NCI-H2081 treated with DMSO at 0.1 percent for 48 hours (cell line): ENCODE measurements around the gene ZNF593OS.

Source experiments
- DNase-seq: peaks from one replicate; lab custom pipeline; 2025; lab: John Stamatoyannopoulos, UW

ZNF593OS gene

GRCh38 chr1:26184086-26184485, 12.5 kb upstream of the ZNF593OS start:
- DNase-seq, result no peak

- DNase-seq, result no peak
These were observed 10.7 kb upstream of the ZNF593OS start for GRCh38 chr1:26182383-26182696.

GRCh38 chr1:26181586-26182382, 10.2 kb upstream of the ZNF593OS start:
- no peak for DNase-seq

- no peak for DNase-seq
These were observed 8.4 kb upstream of the ZNF593OS start for GRCh38 chr1:26180010-26180506.

GRCh38 chr1:26177182-26177684, 5.6 kb upstream of the ZNF593OS start, which contains the start of gene CNKSR1:
CNKSR1 (plus strand) TSS chr1:26177491; CDS start chr1:26177548, 57 bp downstream.
- DNase-seq, result no peak

- DNase-seq, result no peak
These were observed 3.7 kb upstream of the ZNF593OS start for GRCh38 chr1:26175346-26175745.

- DNase-seq, result no peak
These were observed 1.2 kb downstream of the ZNF593OS start for GRCh38 chr1:26170472-26170821.

- no peak for DNase-seq
These were observed 1.8 kb downstream of the ZNF593OS start, which contains the start of gene ZNF593 for GRCh38 chr1:26169669-26170471. ZNF593 (plus strand) TSS chr1:26169908; CDS start chr1:26169984, 76 bp downstream.

- DNase-seq, result no peak
These were observed 2.5 kb downstream of the ZNF593OS start for GRCh38 chr1:26169198-26169554.

- DNase-seq, result no peak
These were observed 3.0 kb downstream of the ZNF593OS start, which contains the start of gene C1orf232 for GRCh38 chr1:26168410-26169197. C1orf232 (minus strand) TSS chr1:26168963; CDS start chr1:26168499, 464 bp downstream.

GRCh38 chr1:26166719-26167281, 4.8 kb downstream of the ZNF593OS start:
- no peak for DNase-seq

- no peak for DNase-seq
These were observed 6.5 kb downstream of the ZNF593OS start for GRCh38 chr1:26164861-26165842.

GRCh38 chr1:26164036-26164860, 7.4 kb downstream of the ZNF593OS start:
- no peak for DNase-seq

GRCh38 chr1:26163684-26164035, 8.0 kb downstream of the ZNF593OS start:
- no peak for DNase-seq

- DNase-seq, result no peak
These were observed 9.4 kb downstream of the ZNF593OS start for GRCh38 chr1:26162220-26162709.

GRCh38 chr1:26161415-26162219, 10.0 kb downstream of the ZNF593OS start:
- DNase-seq, result no peak

GRCh38 chr1:26160527-26161414, 10.9 kb downstream of the ZNF593OS start:
- no peak for DNase-seq

GRCh38 chr1:26159743-26160039, 11.9 kb downstream of the ZNF593OS start:
- no peak for DNase-seq
